SU-DHL-6 (cell line): Measurements from ENCODE around the gene TACC3.
A peak's percentile ranks its signal among the peaks of the same experiment; 100 is the strongest.

Experiments used
- H2AFZ ChIP-seq: fragments of 200-600 bp; sonication (generic); 2 replicates; pipeline ENCODE4 v1.6.1; 2014; ENCODE audit warnings: low read depth, mild to moderate bottlenecking, moderate library complexity, mixed read lengths, antibody characterized with exemption, low read length; ENCODE audit not compliant: severe bottlenecking
- H3F3A ChIP-seq: fragments of 200-600 bp; shearing (Covaris generic); 2 replicates; pipeline ENCODE4 v1.6.0; 2016; ENCODE audit warnings: antibody characterized with exemption, mild to moderate bottlenecking; ENCODE audit not compliant: insufficient read depth
- H3K27ac ChIP-seq: fragments of 200-600 bp; sonication (generic); 2 replicates; pipeline ENCODE4 v1.5.1; 2016; ENCODE audit warnings: low read depth, mild to moderate bottlenecking, low read length, moderate library complexity, mixed read lengths
- H3K27me3 ChIP-seq: fragments of 200-600 bp; sonication (generic), shearing (Covaris generic); 2 replicates; pipeline ENCODE4 v1.6.0; 2014; ENCODE audit warnings: mild to moderate bottlenecking, low read length
- H3K36me3 ChIP-seq: fragments of 200-600 bp; sonication (generic); 2 replicates; pipeline ENCODE4 v1.6.1; 2014; ENCODE audit warnings: mild to moderate bottlenecking, low read length, mixed read lengths
- H3K4me2 ChIP-seq: fragments of 300-600, 200-600 bp; shearing (Covaris generic), sonication (generic); 2 replicates; pipeline ENCODE4 v1.6.0; 2014; ENCODE audit warnings: low read length, low read depth, mild to moderate bottlenecking; ENCODE audit not compliant: poor library complexity, severe bottlenecking
- H3K4me3 ChIP-seq: fragments of 200-600 bp; sonication (generic); 2 replicates; pipeline ENCODE4 v1.5.1; 2014; ENCODE audit warnings: antibody characterized with exemption, low read length, mild to moderate bottlenecking, mixed read lengths; ENCODE audit not compliant: insufficient read depth, poor library complexity, severe bottlenecking
- H3K79me2 ChIP-seq: fragments of 200-600 bp; sonication (generic); 2 replicates; pipeline ENCODE4 v1.6.1; 2014; ENCODE audit warnings: mild to moderate bottlenecking, low read length, moderate library complexity; ENCODE audit not compliant: insufficient read depth
- H3K9ac ChIP-seq: fragments of 200-600 bp; sonication (generic); 2 replicates; pipeline ENCODE4 v1.7.0; 2014; ENCODE audit warnings: mild to moderate bottlenecking, low read length
- H3K9me2 ChIP-seq: fragments of 200-600 bp; sonication (generic); replicated peaks from 2 replicates; pipeline ENCODE4 v1.6.1; 2014; ENCODE audit warnings: low read length; ENCODE audit not compliant: insufficient read depth
- H3K9me3 ChIP-seq: fragments of 200-600 bp; sonication (generic); 2 replicates; pipeline ENCODE4 v1.6.1; 2014; ENCODE audit warnings: low read length, mixed read lengths; ENCODE audit not compliant: insufficient read depth
- H4K20me1 ChIP-seq: fragments of 200-600 bp; sonication (generic); 2 replicates; pipeline ENCODE4 v1.6.1; 2014; ENCODE audit warnings: low read depth, mild to moderate bottlenecking, antibody characterized with exemption, low read length, moderate library complexity, mixed read lengths
- CTCF ChIP-seq: fragments of 200-600 bp; sonication (generic); IDR thresholded peaks from one replicate; pipeline ENCODE4 v1.5.1; 2017; ENCODE audit warnings: antibody characterized with exemption, mild to moderate bottlenecking, low read length, moderate library complexity; ENCODE audit not compliant: insufficient read depth, poor library complexity, severe bottlenecking
- EZH2phosphoT487 ChIP-seq: fragments of 200-600 bp; sonication (generic), shearing (Covaris generic); conservative IDR thresholded peaks from 2 replicates; pipeline ENCODE4 v1.6.1; 2018; ENCODE audit warnings: mild to moderate bottlenecking, antibody characterized with exemption, low read length, moderate library complexity, mixed read lengths

The TACC3 gene

GRCh38 chr4:1721003-1721665 lies at the start of gene TACC3, which contains the start of gene TMEM129:
TACC3 (plus strand) TSS chr4:1721521; CDS start chr4:1723422, 1,901 bp downstream.
TMEM129 (minus strand) TSS chr4:1721323; CDS start chr4:1720837, 486 bp downstream.
- H3K4me2 ChIP-seq, result peak within 1 kb of the TSS; percentile 83
- peak within 1 kb of the TSS; percentile 87 for H3K4me3 ChIP-seq
- H3K27ac ChIP-seq, result peak within 1 kb of the TSS; percentile 93
- H3K9me3 ChIP-seq, result no peaks in the 10 kb centered on the region
- no peak for TF ChIP-seq CTCF
- no peaks in the 10 kb centered on the region for H3K27me3 ChIP-seq
- peaks cover 8% of the 10 kb centered on the region; the same call in 1 of the 2 replicates for H3K36me3 ChIP-seq
- H2AFZ ChIP-seq, result no peak within 1 kb of the TSS
- H3F3A ChIP-seq, result peaks cover 38% of the 10 kb centered on the region
- H4K20me1 ChIP-seq, result peaks cover 2% of the 10 kb centered on the region; the same call in 1 of the 2 replicates
- H3K9ac ChIP-seq, result peak within 1 kb of the TSS; percentile 97
- no peaks in the 10 kb centered on the region for H3K9me2 ChIP-seq
- peaks cover 45% of the 10 kb centered on the region for H3K79me2 ChIP-seq

DNA sequence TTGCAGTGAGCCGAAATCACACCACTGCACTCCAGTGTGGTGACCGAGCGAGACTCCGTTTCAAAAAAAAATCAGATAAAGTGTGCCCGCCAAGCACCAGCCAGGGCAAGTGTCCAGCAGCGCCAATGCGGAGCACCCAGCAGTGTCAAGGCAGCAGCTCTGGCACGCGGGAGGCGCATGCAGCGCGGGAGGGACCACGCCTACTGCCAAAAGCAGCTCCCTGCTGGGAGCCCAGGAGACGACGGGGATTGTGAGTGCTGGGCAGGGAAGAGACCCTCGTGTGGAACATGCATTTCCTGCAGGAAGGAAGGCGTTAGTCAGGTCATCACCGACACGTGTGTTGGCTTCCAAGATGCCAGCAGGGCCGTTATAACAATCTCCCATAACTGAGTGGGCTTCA lies 47.6 kb upstream of the TACC3 start:
- Histone ChIP-seq H3K36me3 (no peaks in the 10 kb centered on the region), H4K20me1 (no peaks in the 10 kb centered on the region), H3K4me2 (no peak overlapping the region), H3K27ac (no peak overlapping the region), H2AFZ (no peak overlapping the region), H3K9me3 (no peaks in the 10 kb centered on the region), H3F3A (no peaks in the 10 kb centered on the region), H3K4me3 (no peak overlapping the region), H3K79me2 (no peaks in the 10 kb centered on the region), H3K9ac (no peak overlapping the region), H3K9me2 (no peaks in the 10 kb centered on the region), H3K27me3 (no peaks in the 10 kb centered on the region)
- TF ChIP-seq EZH2phosphoT487 (no peak), CTCF (no peak)

- Histone ChIP-seq H3K9me3 (no peaks in the 10 kb centered on the region), H2AFZ (no peak overlapping the region), H3K36me3 (no peaks in the 10 kb centered on the region), H4K20me1 (no peaks in the 10 kb centered on the region), H3K4me3 (no peak overlapping the region), H3K79me2 (no peaks in the 10 kb centered on the region), H3F3A (no peaks in the 10 kb centered on the region), H3K9me2 (no peaks in the 10 kb centered on the region), H3K27ac (no peak overlapping the region), H3K4me2 (no peak overlapping the region), H3K9ac (no peak overlapping the region), H3K27me3 (no peaks in the 10 kb centered on the region)
- TF ChIP-seq CTCF, result no peak
These were observed 46.6 kb upstream of the TACC3 start for GRCh38 chr4:1674682-1675081.
